NT2/D1 (cell line): ENCODE measurements around the gene URB2.

ENCODE experiments used
- SUZ12 ChIP-seq: IDR thresholded peaks from 2 replicates; pipeline ENCODE4 v1.6.1; 2011; ENCODE audit not compliant: insufficient read length, insufficient read depth; ENCODE audit errors: extremely low read depth
- YY1 ChIP-seq: IDR thresholded peaks from 2 replicates; pipeline ENCODE4 v1.6.1; 2011; ENCODE audit not compliant: insufficient read length, insufficient read depth

GRCh38 chr1:229648406-229648805 is 22.4 kb downstream of the URB2 start:
- TF ChIP-seq SUZ12 (no peak), YY1 (no peak)
